GM19463 (cell line): ENCODE data around the gene KLHL13.
"Not testable (repeated sequence)": the region's sequence is repeated elsewhere in the genome, so short reads cannot be mapped to it uniquely, and the experiment has no call there.

Experiments
- ATAC-seq: cut with Tn5 transposase; IDR thresholded peaks from one replicate; pipeline ENCODE4 v1.9.1; 2021; ENCODE audit warnings: mild to moderate bottlenecking, moderate library complexity; ENCODE audit not compliant: unreplicated experiment

Gene KLHL13

DNA sequence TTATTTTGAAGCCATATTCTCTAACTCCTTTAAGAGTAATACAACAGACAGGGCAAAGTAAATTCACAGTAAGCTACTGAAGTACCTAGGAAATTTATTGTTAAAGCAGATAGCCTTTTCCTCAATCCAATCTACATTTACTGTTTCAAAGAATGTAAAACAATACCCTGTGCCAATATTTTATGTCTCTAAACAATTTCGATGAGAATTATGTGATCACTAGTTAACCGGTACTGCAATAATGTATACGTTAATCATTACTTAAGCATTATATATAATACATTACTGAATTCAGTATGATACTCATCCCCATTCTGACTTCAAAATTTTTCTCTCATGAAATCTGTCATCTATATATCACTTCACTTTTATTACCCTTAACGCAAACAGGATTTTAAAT, 28.5 kb downstream of the KLHL13 start:
- no peak for ATAC-seq

GRCh38 chrX:118074196-118074595, 42.4 kb downstream of the KLHL13 start:
- no peak for ATAC-seq

DNA sequence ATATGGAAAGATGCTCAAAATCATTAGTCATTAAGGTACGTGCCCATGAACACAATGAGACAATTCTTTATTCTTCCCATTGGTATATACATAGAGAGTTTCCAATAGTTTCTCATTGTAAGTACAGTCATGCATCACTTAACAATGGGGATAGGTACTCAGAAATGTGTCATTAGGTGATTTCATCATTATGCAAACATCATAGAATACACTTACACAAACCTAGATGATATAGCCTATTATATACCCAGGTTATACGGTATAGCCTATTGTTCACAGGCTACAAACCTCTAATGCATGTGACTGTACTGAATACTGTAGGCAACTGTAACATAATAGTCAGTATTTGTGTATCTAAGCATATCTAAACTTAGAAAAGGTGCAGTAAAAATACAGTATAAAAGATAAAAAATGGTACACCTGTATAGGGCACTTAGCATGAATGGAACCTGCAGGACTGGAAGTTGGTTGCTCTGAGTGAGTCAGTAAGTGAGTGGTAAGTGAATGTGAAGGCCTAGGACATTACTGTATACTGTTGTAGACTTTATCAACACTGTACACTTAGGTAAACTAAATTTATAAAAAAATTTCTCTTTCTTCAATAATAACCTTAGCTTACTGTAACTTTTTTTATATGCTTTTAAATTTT, 49.6 kb downstream of the KLHL13 start:
- no peak for ATAC-seq

DNA sequence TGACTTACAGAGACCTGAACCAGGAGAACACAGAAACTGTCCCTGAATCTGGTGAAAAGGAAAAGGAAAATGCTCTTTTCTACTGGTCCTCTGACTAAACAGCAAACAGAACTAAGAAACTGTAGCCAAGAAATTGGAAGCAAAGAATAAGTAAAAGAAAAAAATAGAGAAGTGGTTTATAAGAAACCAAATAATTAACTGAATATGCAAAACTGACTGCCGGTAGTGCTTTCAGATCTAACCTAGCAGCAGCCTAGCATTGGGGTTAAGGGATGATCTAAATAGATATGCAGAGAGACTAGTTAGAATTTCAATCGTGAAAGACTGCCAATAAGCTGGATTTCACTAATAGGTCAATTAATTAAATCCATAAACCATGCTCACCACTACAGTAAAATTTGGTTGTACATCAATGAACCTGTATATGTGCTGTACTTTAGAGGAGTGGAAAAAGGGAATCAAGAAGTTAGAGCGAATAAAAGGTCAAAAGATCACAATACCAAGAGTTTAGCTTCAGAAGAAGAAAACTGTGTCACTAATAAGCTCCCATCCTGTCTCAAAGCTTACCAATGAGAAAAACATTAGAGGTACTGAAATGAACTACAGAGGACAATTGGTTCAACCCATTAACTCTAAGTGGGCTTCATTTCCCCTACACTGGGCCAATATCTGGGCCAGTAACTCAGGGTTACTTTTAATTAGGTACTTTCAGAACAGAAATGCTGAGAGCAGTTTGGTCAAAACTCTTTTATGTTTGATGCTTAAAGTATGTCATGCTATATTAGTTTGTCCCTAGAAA, 53.6 kb downstream of the KLHL13 start:
- ATAC-seq = peak; percentile 69

GRCh38 chrX:118062048-118062789, 54.4 kb downstream of the KLHL13 start:
- no peak for ATAC-seq

DNA sequence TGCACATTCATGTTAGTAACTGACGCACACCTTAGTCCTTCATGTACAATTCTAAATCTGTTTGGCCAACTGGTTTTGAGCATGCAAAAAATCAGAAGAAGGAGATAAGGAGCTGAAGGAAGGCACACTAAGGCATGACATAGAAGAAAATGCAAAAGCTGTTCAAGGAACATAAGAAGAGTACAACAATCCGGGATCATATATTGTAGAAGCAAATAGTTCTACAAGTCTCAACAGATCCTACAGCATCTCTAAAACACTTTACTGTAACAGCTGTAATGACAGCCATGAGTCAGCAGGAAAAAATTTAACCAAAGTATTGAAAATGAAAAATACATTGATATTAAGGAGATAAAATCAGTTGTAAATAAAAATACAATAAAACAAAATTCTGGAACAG, 57.7 kb downstream of the KLHL13 start:
- ATAC-seq = no peak

GRCh38 chrX:118056870-118057269, 59.7 kb downstream of the KLHL13 start:
- ATAC-seq = no peak

DNA sequence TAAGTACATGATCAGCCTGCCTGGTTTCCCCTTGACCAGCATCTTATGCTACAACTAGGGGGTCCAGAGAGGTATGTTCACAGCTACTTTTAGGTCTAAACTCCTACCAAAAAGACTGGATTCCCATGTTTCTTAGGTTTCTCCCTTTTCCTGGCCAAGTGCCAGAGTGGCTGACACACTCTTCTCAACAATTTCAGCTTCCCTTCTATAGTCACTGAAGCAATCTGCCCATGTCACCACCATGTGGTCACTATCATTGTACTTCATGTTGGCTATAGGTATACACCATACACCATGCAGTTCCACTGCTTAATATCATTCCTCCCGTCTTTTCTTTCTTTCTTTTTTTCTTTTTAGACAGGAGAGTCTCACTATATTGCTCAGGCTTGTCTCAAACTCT, 66.9 kb downstream of the KLHL13 start:
- no peak for ATAC-seq

DNA sequence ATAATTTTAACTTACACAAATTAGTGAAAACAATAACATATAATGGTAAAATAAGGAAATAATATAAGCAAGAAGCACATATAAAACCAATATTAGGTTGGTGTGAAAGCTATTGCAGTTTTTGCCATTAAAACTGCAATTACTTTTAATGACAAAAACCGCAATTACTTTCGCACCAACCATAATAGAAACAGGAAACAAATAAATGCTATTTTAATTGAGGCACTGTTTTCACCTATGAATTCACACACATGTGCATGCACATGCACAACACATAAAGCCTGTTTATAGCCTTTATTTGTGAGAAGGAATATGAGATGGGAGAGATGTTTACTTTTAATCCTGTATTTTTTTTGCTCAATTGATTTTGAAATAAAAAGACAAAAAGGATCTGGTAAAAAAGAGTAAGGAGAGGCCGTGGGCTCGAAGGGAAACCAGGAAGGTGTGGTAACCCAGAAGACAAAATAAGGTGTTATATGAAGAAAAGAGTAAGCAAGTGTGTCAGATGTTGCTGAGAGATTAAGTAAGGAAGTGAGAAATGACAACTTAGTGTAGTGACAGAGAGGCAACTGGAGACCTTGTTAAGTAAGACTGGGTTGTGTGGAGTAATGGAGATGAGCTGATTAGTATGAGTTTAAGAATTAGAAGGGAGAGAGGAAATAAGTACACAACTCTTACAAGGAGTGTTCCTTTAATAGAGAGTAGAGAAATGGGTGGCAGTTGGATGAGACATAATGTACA, 69.0 kb downstream of the KLHL13 start:
- no peak for ATAC-seq

DNA sequence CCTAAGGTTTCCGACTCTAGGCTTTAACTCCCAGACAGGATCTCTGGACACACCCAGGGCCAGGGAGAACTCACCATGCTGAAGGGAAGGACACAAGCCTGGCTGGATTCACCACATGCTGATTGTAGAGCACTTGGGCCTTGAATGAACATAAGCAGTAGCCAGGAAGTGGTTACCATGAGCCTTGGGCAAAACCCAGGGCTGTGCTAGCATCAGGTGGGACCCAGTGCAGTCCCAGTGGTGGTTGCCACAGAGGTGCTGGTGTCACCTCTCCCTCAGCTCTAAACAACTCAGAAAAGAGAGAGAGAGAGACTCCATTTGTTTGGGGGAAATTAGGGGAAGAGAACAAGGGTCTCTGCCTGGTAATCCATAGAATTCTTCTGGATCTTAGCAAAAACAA, 77.0 kb downstream of the KLHL13 start:
- no peak for ATAC-seq

DNA sequence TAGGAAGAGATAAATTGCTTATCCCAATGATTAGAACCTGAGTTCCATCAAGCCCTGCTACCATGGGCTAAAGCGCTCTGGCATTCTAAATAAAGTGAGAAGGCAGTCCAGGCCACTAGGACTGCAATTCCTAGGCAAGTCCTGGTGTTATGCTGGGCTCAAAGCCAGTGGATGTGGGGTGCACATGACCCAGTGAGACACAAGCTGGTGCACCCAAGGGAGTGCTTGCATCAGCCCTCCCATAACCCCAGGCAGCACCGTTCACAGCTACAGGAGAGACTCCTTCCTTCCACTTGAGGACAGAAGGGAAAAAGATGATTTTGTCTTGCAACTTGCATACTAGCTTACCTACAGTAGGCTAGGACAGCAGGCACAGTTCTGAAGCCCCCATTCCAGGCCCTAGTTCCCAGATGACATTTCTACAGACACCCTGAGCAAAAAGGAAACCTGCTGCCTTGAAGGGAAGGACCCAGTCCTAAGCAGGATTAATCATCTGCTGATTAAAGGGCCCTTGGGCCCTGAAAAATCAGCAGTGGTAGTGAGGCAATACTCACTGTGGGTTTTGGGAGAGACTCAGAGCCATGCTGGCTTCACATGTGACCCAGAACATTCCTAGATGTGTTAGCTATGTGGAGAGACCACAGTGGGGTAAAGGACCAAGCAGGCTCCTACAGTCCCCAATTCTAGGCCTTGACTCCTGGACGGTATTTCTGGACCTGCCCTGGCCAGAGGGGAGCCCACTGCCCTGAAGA, 77.8 kb downstream of the KLHL13 start:
- no peak for ATAC-seq

DNA sequence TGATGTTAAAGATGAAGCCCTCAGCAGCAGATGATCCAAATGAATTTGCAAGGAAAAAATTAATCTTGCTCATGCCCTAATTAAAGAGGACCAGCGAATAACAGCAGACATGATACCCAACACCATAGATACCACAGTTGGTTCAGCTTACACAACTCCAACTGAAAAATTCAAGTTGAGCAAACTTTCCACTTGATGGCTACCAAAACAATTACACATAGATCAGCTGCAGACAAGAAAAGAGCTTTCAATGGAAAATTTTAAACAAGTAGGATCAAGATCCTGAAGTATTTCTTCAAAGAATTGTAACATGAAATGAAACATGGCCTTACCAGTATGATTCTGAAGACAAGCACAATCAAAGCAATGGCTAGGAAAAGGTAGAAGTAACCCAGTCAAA, 90.0 kb downstream of the KLHL13 start:
- ATAC-seq = no peak

DNA sequence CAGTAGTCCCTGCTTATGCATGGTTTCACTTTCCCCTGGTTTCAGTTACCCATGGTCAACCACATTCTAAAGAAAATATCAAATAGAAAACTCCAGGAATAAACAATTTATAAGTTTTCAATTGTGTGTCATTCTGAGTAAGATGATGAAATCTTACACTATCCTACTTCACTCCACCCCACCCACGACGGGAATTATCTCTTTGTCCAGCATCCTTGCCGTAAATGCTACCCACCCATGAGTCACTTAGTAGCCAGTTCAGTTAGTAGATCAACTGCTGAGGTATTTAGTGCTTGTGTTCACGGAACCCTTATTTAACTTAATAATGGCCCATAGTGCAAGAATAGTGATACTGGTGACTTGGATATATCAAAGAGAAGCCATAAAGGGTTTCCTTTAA, 91.4 kb downstream of the KLHL13 start:
- ATAC-seq = no peak

- ATAC-seq = no peak
These were observed 92.1 kb downstream of the KLHL13 start for GRCh38 chrX:118024482-118024881.

GRCh38 chrX:118022753-118023152, 93.9 kb downstream of the KLHL13 start:
- ATAC-seq = no peak

DNA sequence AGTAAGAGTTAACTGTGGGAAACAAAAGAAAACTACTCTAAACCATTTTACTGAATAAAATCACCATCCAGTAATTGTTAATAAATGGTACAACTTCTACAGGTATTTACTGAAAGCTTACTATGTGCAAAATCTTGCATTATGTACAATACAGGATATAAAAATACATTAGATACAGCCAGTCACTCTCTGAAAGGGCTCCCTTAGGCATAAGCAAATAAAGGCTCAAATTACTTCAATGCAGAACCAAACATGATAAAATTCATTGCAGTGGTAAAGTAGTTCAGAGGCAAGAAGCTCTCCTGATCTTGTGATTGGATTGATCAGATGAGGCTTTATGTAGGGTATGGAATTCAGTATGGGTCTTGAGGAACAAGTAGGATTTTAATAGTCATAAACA, 100.2 kb downstream of the KLHL13 start:
- no peak for ATAC-seq

DNA sequence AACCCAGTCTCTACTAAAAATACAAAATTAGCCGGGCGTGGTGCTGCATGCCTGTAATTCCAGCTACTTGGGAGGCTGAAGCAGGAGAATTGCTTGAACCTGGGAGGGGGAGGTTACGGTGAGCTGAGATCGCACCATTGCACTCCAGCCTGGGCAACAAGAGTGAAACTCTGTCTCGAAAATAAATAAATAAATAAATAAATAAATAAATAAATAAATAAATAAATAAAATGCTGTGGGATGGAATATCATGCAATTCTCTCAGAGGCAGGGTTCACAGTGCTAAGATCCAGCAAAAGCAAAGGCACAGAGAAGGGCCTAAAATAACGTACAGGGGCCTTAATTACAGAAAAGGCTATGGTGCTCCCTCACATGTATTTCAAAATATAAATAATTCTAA, 114.2 kb downstream of the KLHL13 start:
- not testable (repeated sequence) for ATAC-seq

- no peak for ATAC-seq
These were observed 116.1 kb downstream of the KLHL13 start for GRCh38 chrX:118000518-118000917.

DNA sequence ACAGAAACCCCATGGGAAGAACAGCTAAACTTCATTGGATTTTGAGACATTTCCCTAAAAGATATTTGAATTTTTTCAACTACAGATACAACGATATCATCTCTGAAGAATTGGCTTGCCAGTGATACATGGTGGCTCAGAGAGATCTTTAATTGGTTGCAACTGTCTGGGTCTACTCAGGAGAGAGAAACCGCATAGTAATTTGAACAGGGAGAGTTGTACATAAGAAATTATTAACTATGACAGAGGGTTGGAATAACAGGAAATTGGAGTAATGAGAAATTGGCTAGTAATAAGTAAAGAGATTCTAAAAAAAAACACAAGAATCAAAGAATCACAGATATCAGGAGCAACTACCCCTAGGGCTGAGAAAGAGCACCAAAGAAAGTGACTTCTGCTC, 118.4 kb downstream of the KLHL13 start:
- no peak for ATAC-seq

DNA sequence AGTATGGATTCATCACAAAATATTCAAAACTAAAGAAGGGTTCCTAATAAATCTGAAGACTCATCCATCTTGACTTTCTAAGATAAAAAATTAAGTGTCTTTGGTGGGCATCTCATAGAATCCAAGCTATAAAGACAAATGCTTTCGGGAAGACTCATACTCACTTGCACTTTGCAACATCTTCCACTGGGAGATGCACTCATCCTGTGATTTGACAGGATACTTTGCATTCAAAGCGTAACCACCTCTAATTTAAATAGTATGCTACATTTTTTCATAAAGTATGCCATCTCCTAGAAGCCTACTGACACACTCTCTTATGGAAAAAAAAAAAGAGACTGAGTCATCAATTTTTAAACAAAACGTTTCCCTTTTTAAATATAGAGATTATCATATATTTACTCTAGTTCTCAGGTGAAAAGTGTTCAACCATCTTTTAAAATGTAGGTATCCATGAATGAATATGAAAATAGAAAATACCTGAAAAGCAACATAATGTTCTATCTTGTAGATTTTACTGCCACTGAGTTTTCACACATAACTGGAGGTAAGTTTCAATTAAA, 119.6 kb downstream of the KLHL13 start:
- ATAC-seq = no peak
